ENCODE data around the gene DNASE2.

Gene DNASE2

GRCh38 chr19:12828494-12828893, 52.8 kb downstream of the DNASE2 start:
- no peak for DNase-seq

- DNase-seq, result no peak
Measured at GRCh38 chr19:12825254-12826131, 55.8 kb downstream of the DNASE2 start.

Measured in left hindlimb (tissue), 1 donor.